ENCODE data around the gene FHOD3. TPM values are rescaled to one million over a fixed set of nuclear protein-coding genes. Genes with fewer than 3 reads are reported as not detected.

The FHOD3 gene
- polyA plus RNA-seq, 2 of the 4 experiments (the other 2 are of a cell fraction): 2.5 to 3.6 TPM

DNA sequence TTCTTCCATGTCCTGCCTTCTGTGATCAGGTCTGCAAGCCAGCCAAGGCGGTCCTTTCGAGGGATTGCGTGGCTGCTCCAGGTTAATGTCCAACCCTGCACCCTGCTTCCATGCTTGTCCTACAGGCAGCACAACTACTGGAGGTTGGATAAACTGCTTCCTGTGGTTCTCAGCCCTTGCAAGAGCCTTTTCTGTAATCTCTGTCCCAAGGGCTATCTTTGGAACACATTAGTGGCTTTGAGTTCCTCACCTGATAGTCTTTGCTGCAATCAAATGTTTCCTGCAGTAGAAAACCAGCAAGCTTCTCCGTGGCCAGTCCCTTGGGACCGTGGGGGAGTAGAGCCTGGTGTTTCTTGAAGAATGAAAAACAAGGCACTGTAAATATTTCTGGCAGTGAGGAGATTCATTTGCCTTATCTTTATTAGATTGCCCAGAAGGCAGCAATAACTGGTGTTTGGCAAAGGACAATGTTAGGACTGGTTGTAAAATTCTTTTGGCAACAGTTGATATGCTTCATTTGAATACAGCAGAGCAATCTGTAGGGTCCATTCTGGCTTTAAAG lies 214.4 kb downstream of the FHOD3 start:
- Histone ChIP-seq H3K4me3 (no peak overlapping the region), H3K4me1 (no peaks in the 10 kb centered on the region), H3K27ac (no peak overlapping the region), H3K4me2 (no peak overlapping the region), H3K9me3 (no peaks in the 10 kb centered on the region)
- WGBS (ENCODE audit: missing lambda C conversion rate): 7% methylated on average over 2 of the region's 5 CpGs
- CTCF ChIA-PET: no interaction called here
- POLR2A ChIA-PET: interaction anchor here (0.7 kb wide), 1 partner anchor 574 kb away, joined by 3 read pairs; no protein-coding TSS in a partner anchor
- DNase-seq (ENCODE audit: low read depth in 1 of 2, low spot score in 1 of 2) (no peak), FAIRE-seq (no peak), ATAC-seq (no peak)
- TF ChIP-seq, protein P1, sequence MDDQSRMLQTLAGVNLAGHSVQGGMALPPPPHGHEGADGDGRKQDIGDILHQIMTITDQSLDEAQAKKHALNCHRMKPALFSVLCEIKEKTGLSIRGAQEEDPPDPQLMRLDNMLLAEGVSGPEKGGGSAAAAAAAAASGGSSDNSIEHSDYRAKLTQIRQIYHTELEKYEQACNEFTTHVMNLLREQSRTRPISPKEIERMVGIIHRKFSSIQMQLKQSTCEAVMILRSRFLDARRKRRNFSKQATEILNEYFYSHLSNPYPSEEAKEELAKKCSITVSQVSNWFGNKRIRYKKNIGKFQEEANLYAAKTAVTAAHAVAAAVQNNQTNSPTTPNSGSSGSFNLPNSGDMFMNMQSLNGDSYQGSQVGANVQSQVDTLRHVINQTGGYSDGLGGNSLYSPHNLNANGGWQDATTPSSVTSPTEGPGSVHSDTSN (IDR thresholded peaks at IDR 0.05): no peak
- TF ChIP-seq EHMT2 (IDR thresholded peaks at IDR 0.05; ENCODE audit: low read depth): no peak
- no peak for TF ChIP-seq EP300 (IDR thresholded peaks at IDR 0.05)
- TF ChIP-seq, protein P2, sequence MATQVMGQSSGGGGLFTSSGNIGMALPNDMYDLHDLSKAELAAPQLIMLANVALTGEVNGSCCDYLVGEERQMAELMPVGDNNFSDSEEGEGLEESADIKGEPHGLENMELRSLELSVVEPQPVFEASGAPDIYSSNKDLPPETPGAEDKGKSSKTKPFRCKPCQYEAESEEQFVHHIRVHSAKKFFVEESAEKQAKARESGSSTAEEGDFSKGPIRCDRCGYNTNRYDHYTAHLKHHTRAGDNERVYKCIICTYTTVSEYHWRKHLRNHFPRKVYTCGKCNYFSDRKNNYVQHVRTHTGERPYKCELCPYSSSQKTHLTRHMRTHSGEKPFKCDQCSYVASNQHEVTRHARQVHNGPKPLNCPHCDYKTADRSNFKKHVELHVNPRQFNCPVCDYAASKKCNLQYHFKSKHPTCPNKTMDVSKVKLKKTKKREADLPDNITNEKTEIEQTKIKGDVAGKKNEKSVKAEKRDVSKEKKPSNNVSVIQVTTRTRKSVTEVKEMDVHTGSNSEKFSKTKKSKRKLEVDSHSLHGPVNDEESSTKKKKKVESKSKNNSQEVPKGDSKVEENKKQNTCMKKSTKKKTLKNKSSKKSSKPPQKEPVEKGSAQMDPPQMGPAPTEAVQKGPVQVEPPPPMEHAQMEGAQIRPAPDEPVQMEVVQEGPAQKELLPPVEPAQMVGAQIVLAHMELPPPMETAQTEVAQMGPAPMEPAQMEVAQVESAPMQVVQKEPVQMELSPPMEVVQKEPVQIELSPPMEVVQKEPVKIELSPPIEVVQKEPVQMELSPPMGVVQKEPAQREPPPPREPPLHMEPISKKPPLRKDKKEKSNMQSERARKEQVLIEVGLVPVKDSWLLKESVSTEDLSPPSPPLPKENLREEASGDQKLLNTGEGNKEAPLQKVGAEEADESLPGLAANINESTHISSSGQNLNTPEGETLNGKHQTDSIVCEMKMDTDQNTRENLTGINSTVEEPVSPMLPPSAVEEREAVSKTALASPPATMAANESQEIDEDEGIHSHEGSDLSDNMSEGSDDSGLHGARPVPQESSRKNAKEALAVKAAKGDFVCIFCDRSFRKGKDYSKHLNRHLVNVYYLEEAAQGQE (IDR thresholded peaks at IDR 0.05): no peak
- TF ChIP-seq, protein P3, sequence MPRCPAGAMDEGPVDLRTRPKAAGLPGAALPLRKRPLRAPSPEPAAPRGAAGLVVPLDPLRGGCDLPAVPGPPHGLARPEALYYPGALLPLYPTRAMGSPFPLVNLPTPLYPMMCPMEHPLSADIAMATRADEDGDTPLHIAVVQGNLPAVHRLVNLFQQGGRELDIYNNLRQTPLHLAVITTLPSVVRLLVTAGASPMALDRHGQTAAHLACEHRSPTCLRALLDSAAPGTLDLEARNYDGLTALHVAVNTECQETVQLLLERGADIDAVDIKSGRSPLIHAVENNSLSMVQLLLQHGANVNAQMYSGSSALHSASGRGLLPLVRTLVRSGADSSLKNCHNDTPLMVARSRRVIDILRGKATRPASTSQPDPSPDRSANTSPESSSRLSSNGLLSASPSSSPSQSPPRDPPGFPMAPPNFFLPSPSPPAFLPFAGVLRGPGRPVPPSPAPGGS (IDR thresholded peaks at IDR 0.05): no peak
- TF ChIP-seq JUN (IDR thresholded peaks at IDR 0.05): no peak
- no peak for TF ChIP-seq FOXS1 (CRISPR knock-in tag; IDR thresholded peaks at IDR 0.05)
- no peak for TF ChIP-seq ZFP36 (IDR thresholded peaks at IDR 0.05; ENCODE audit: borderline replicate concordance, partially characterized antibody)
- TF ChIP-seq CHD2 (IDR thresholded peaks at IDR 0.05; ENCODE audit: low read length, partially characterized antibody): no peak
- no peak for TF ChIP-seq HEYL (CRISPR knock-in tag; IDR thresholded peaks at IDR 0.05)
- TF ChIP-seq, protein P4, sequence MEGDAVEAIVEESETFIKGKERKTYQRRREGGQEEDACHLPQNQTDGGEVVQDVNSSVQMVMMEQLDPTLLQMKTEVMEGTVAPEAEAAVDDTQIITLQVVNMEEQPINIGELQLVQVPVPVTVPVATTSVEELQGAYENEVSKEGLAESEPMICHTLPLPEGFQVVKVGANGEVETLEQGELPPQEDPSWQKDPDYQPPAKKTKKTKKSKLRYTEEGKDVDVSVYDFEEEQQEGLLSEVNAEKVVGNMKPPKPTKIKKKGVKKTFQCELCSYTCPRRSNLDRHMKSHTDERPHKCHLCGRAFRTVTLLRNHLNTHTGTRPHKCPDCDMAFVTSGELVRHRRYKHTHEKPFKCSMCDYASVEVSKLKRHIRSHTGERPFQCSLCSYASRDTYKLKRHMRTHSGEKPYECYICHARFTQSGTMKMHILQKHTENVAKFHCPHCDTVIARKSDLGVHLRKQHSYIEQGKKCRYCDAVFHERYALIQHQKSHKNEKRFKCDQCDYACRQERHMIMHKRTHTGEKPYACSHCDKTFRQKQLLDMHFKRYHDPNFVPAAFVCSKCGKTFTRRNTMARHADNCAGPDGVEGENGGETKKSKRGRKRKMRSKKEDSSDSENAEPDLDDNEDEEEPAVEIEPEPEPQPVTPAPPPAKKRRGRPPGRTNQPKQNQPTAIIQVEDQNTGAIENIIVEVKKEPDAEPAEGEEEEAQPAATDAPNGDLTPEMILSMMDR (IDR thresholded peaks at IDR 0.05): no peak
- TF ChIP-seq, protein P5, sequence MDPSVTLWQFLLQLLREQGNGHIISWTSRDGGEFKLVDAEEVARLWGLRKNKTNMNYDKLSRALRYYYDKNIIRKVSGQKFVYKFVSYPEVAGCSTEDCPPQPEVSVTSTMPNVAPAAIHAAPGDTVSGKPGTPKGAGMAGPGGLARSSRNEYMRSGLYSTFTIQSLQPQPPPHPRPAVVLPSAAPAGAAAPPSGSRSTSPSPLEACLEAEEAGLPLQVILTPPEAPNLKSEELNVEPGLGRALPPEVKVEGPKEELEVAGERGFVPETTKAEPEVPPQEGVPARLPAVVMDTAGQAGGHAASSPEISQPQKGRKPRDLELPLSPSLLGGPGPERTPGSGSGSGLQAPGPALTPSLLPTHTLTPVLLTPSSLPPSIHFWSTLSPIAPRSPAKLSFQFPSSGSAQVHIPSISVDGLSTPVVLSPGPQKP (IDR thresholded peaks at IDR 0.05; ENCODE audit: low read depth, low read length): no peak
- no peak for TF ChIP-seq SMC3 (IDR thresholded peaks at IDR 0.05)
- TF ChIP-seq CBX8 (IDR thresholded peaks at IDR 0.05): no peak

DNA sequence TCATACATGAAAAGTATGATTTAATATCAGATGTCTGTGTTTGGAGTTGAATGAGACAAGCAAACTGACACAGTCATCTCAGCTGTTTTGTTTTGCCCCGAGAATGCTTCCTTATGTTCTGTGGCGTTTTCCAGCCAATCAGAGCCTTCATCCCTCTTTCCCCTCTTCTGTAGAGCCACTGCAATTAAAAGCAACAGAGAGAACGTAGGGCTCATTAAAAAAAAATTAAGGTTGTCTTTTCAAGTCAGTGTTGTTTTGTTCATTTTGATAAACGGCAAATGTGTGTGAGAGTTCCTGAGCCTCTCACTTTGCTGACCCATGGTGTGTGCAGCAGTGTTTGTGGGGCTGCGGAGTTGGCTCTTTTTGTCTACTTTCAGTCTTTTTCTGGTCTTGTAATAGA lies 216.0 kb downstream of the FHOD3 start:
- ATAC-seq: no peak
- no peaks in the 10 kb centered on the region for H3K4me1 ChIP-seq
- no peak for FAIRE-seq
- TF ChIP-seq SREBF2 (IDR thresholded peaks at IDR 0.05) (no peak), SMC3 (IDR thresholded peaks at IDR 0.05) (no peak), FOSB (CRISPR knock-in tag; IDR thresholded peaks at IDR 0.05) (no peak), JUN (IDR thresholded peaks at IDR 0.05) (no peak), PHF8 (IDR thresholded peaks at IDR 0.05; ENCODE audit: borderline replicate concordance, low read depth) (no peak), EHMT2 (IDR thresholded peaks at IDR 0.05; ENCODE audit: low read depth) (no peak), RNF2 (IDR thresholded peaks at IDR 0.05; ENCODE audit: borderline replicate concordance, low read depth) (no peak), CHD4 (IDR thresholded peaks at IDR 0.05; ENCODE audit: borderline replicate concordance) (no peak), TP53 (CRISPR knock-in tag; IDR thresholded peaks at IDR 0.05) (no peak), CBX2 (IDR thresholded peaks at IDR 0.05; ENCODE audit: borderline replicate concordance, low read depth) (no peak), EP300 (IDR thresholded peaks at IDR 0.05) (no peak), CHD2 (IDR thresholded peaks at IDR 0.05; ENCODE audit: low read length, partially characterized antibody) (no peak)
- TF ChIP-seq, protein P6, sequence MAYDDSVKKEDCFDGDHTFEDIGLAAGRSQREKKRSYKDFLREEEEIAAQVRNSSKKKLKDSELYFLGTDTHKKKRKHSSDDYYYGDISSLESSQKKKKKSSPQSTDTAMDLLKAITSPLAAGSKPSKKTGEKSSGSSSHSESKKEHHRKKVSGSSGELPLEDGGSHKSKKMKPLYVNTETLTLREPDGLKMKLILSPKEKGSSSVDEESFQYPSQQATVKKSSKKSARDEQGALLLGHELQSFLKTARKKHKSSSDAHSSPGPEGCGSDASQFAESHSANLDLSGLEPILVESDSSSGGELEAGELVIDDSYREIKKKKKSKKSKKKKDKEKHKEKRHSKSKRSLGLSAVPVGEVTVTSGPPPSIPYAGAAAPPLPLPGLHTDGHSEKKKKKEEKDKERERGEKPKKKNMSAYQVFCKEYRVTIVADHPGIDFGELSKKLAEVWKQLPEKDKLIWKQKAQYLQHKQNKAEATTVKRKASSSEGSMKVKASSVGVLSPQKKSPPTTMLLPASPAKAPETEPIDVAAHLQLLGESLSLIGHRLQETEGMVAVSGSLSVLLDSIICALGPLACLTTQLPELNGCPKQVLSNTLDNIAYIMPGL (CRISPR knock-in tag; IDR thresholded peaks at IDR 0.05; ENCODE audit: borderline replicate concordance): no peak
- TF ChIP-seq, protein P5 (IDR thresholded peaks at IDR 0.05; ENCODE audit: low read depth, low read length): no peak
- TF ChIP-seq, protein P7, sequence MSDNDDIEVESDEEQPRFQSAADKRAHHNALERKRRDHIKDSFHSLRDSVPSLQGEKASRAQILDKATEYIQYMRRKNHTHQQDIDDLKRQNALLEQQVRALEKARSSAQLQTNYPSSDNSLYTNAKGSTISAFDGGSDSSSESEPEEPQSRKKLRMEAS (IDR thresholded peaks at IDR 0.05): no peak
- H3K4me2 ChIP-seq: no peak overlapping the region
- no peak overlapping the region for H3K4me3 ChIP-seq
- ChIA-PET POLR2A (no interaction called here), CTCF (no interaction called here)
- 32% methylated on average over 5 of the region's 5 CpGs for WGBS (ENCODE audit: missing lambda C conversion rate)
- no peak for DNase-seq (ENCODE audit: low read depth in 1 of 2, low spot score in 1 of 2)
- H3K27ac ChIP-seq: no peak overlapping the region
- H3K9me3 ChIP-seq: no peaks in the 10 kb centered on the region
